SIG-M5 (cell line): Measurements from ENCODE around the gene ALDH18A1.
"Not testable (repeated sequence)": the region's sequence is repeated elsewhere in the genome, so short reads cannot be mapped to it uniquely, and the experiment has no call there.

Experiments
- DNase-seq: peaks from one replicate; lab custom pipeline; 2025; lab: John Stamatoyannopoulos, UW

Gene ALDH18A1

GRCh38 chr10:95656291-95657164 lies at the start of gene ALDH18A1:
TSS of gene ALDH18A1 (minus strand) at chr10:95656711. CDS start at chr10:95653377, 3,334 bp downstream.
- DNase-seq, result peak; percentile 22

GRCh38 chr10:95698415-95698814 lies 41.9 kb upstream of the ALDH18A1 start:
- no peak for DNase-seq

GRCh38 chr10:95697429-95697828 lies 40.9 kb upstream of the ALDH18A1 start:
- DNase-seq, result no peak

- DNase-seq, result no peak
These were observed 38.2 kb upstream of the ALDH18A1 start for GRCh38 chr10:95694665-95695064.

- peak; percentile 97 for DNase-seq
These were observed 37.4 kb upstream of the ALDH18A1 start, which contains the start of gene TCTN3 for GRCh38 chr10:95693668-95694534. TSS of gene TCTN3 (minus strand) at chr10:95693927. CDS start at chr10:95693899, 28 bp downstream.

- DNase-seq, result no peak
These were observed 36.7 kb upstream of the ALDH18A1 start for GRCh38 chr10:95693071-95693667.

GRCh38 chr10:95691281-95691680 lies 34.8 kb upstream of the ALDH18A1 start:
- DNase-seq, result no peak

GRCh38 chr10:95688648-95689047 lies 32.1 kb upstream of the ALDH18A1 start:
- no peak for DNase-seq

- no peak for DNase-seq
These were observed 27.5 kb upstream of the ALDH18A1 start for GRCh38 chr10:95683966-95684365.

- DNase-seq, result no peak
These were observed 19.0 kb upstream of the ALDH18A1 start for GRCh38 chr10:95675403-95676116.

GRCh38 chr10:95674643-95675042 lies 18.1 kb upstream of the ALDH18A1 start:
- no peak for DNase-seq

- DNase-seq, result not testable (repeated sequence)
These were observed 16.1 kb upstream of the ALDH18A1 start for GRCh38 chr10:95672641-95673040.

- DNase-seq, result no peak
These were observed 8.0 kb upstream of the ALDH18A1 start for GRCh38 chr10:95664543-95664942.

- no peak for DNase-seq
These were observed 7.0 kb upstream of the ALDH18A1 start for GRCh38 chr10:95663496-95663895.

- no peak for DNase-seq
These were observed 5.3 kb upstream of the ALDH18A1 start for GRCh38 chr10:95661818-95662217.

- DNase-seq, result no peak
These were observed 3.8 kb upstream of the ALDH18A1 start for GRCh38 chr10:95660283-95660682.

GRCh38 chr10:95657250-95657649 lies 739 bp upstream of the ALDH18A1 start:
- no peak for DNase-seq

GRCh38 chr10:95655571-95656290 lies 780 bp downstream of the ALDH18A1 start:
- no peak for DNase-seq

GRCh38 chr10:95653895-95654294 lies 2.6 kb downstream of the ALDH18A1 start:
- DNase-seq, result no peak

- no peak for DNase-seq
These were observed 5.0 kb downstream of the ALDH18A1 start for GRCh38 chr10:95651346-95652060.
